AG04450 (cell line): ENCODE data around the gene NOG. TPM values are rescaled to one million over a fixed set of nuclear protein-coding genes. Genes with fewer than 3 reads are reported as not detected.

ENCODE experiments used
- CTCF ChIA-PET: fragments of 300-600, 350-600 bp; formaldehyde crosslinking; extraction: SDS; loops from one replicate; lab custom pipeline; 2022; ENCODE audit warnings: antibody characterized with exemption, inconsistent platforms; lab: Charles Lee
- POLR2A ChIA-PET: fragments of 350-600 bp; formaldehyde crosslinking; extraction: SDS; loops from one replicate; lab custom pipeline; 2021; ENCODE audit warnings: antibody characterized with exemption, inconsistent platforms; lab: Yijun Ruan, JAX
- DNase-seq: peaks from one replicate; pipeline ENCODE4 v3.0.0-alpha.2; 2011; ENCODE audit warnings: low read depth, low spot score
- H3K27ac ChIP-seq: one replicate; pipeline ENCODE4 v1.5.1; 2012; ENCODE audit warnings: low read depth, low read length, control low read depth
- H3K27me3 ChIP-seq: one replicate; pipeline ENCODE4 v1.6.0; 2012; ENCODE audit warnings: low read length; ENCODE audit not compliant: control insufficient read depth, insufficient read depth
- H3K4me3 ChIP-seq: 2 replicates; pipeline ENCODE4 v1.5.1; 2011; ENCODE audit warnings: mild to moderate bottlenecking, low read depth, low read length, control low read depth
- H3K9me3 ChIP-seq: 2 replicates; pipeline ENCODE4 v1.5.1; 2012; ENCODE audit warnings: low read length; ENCODE audit not compliant: control insufficient read depth, insufficient read depth
- CTCF ChIP-seq: IDR thresholded peaks from 2 replicates; pipeline ENCODE4 v1.5.1; 2011; ENCODE audit warnings: low read depth, low read length, control low read depth, inconsistent platforms
- polyA plus RNA-seq: library from polyadenylated mRNA; depleted of rRNA; stranded (reverse); fragments of >200 nt; gene quantifications from 2 replicates; pipeline ENCODE4 v1.2.3, GENCODE V29; 2011

Gene NOG
- polyA plus RNA-seq, 1 experiment: 0.64 TPM

GRCh38 chr17:56557682-56558081, 35.8 kb upstream of the NOG start:
- Histone ChIP-seq H3K27ac (no peak overlapping the region), H3K27me3 (peaks cover 2% of the 10 kb centered on the region), H3K4me3 (no peak overlapping the region), H3K9me3 (no peaks in the 10 kb centered on the region)
- DNase-seq: no peak
- CTCF ChIA-PET: no interaction called here
- TF ChIP-seq CTCF: no peak
- POLR2A ChIA-PET: no interaction called here

- Histone ChIP-seq H3K27me3 (peaks cover 2% of the 10 kb centered on the region), H3K27ac (no peak overlapping the region), H3K9me3 (no peaks in the 10 kb centered on the region), H3K4me3 (no peak overlapping the region)
- ChIA-PET POLR2A (no interaction called here), CTCF (no interaction called here)
- TF ChIP-seq CTCF: no peak
- no peak for DNase-seq
Observed at GRCh38 chr17:56558088-56558487, 35.4 kb upstream of the NOG start.

GRCh38 chr17:56570199-56570598, 23.3 kb upstream of the NOG start:
- ChIA-PET POLR2A (no interaction called here), CTCF (no interaction called here)
- TF ChIP-seq CTCF: no peak
- H3K4me3 ChIP-seq: no peak overlapping the region
- no peaks in the 10 kb centered on the region for H3K9me3 ChIP-seq
- no peak overlapping the region for H3K27ac ChIP-seq
- DNase-seq: no peak
- no peaks in the 10 kb centered on the region for H3K27me3 ChIP-seq

- no peak for TF ChIP-seq CTCF
- H3K27ac ChIP-seq: no peak overlapping the region
- H3K9me3 ChIP-seq: no peaks in the 10 kb centered on the region
- no peak overlapping the region for H3K4me3 ChIP-seq
- H3K27me3 ChIP-seq: no peaks in the 10 kb centered on the region
- no peak for DNase-seq
- ChIA-PET CTCF (no interaction called here), POLR2A (no interaction called here)
Observed at GRCh38 chr17:56571456-56571855, 22.0 kb upstream of the NOG start.

GRCh38 chr17:56577190-56577842, 16.2 kb upstream of the NOG start:
- Histone ChIP-seq H3K27ac (no peak overlapping the region), H3K27me3 (peaks cover 5% of the 10 kb centered on the region), H3K9me3 (no peaks in the 10 kb centered on the region), H3K4me3 (no peak overlapping the region)
- ChIA-PET CTCF (interaction anchor here (0.6 to 1.4 kb wide), 3 partner anchors 57 to 138 kb away, joined by 3 to 6 read pairs (median 6); no protein-coding TSS in a partner anchor), POLR2A (no interaction called here)
- DNase-seq: no peak
- TF ChIP-seq CTCF: no peak
